ENCODE data around the gene RPL37.
"Not testable (repeated sequence)": the region's sequence is repeated elsewhere in the genome, so short reads cannot be mapped to it uniquely, and the experiment has no call there.

The RPL37 gene

GRCh38 chr5:40834849-40835787 is at the start of gene RPL37:
TSS of gene RPL37 (minus strand) at chr5:40835222. CDS start at chr5:40835185, 37 bp downstream.
- peak; percentile 96 to 99 for DNase-seq

GRCh38 chr5:40883051-40883450 is 48.0 kb upstream of the RPL37 start:
- not testable (repeated sequence) for DNase-seq

- DNase-seq = no peak
These were observed 47.3 kb upstream of the RPL37 start for GRCh38 chr5:40882291-40882690.

GRCh38 chr5:40879163-40879942 is 44.3 kb upstream of the RPL37 start:
- DNase-seq = peak; percentile 5 to 33

- DNase-seq = no peak
These were observed 42.5 kb upstream of the RPL37 start for GRCh38 chr5:40877371-40877988.

- DNase-seq = no peak
These were observed 40.9 kb upstream of the RPL37 start for GRCh38 chr5:40875958-40876357.

- DNase-seq = no peak
These were observed 38.4 kb upstream of the RPL37 start for GRCh38 chr5:40873286-40873880.

- DNase-seq = not testable (repeated sequence)
These were observed 37.2 kb upstream of the RPL37 start for GRCh38 chr5:40872253-40872652.

GRCh38 chr5:40871177-40871576 is 36.2 kb upstream of the RPL37 start:
- no peak for DNase-seq

GRCh38 chr5:40869384-40869783 is 34.4 kb upstream of the RPL37 start:
- no peak for DNase-seq

- DNase-seq = no peak
These were observed 31.8 kb upstream of the RPL37 start for GRCh38 chr5:40866844-40867243.

GRCh38 chr5:40865004-40865403 is 30.0 kb upstream of the RPL37 start:
- not testable (repeated sequence) for DNase-seq

- DNase-seq = no peak
These were observed 25.7 kb upstream of the RPL37 start for GRCh38 chr5:40860711-40861110.

GRCh38 chr5:40853632-40854192 is 18.7 kb upstream of the RPL37 start:
- no peak for DNase-seq

- no peak for DNase-seq
These were observed 12.5 kb upstream of the RPL37 start for GRCh38 chr5:40847525-40847924.

- no peak for DNase-seq
These were observed 11.3 kb upstream of the RPL37 start for GRCh38 chr5:40846371-40846770.

- DNase-seq = no peak
These were observed 9.5 kb upstream of the RPL37 start for GRCh38 chr5:40844565-40844964.

- no peak for DNase-seq
These were observed 7.3 kb upstream of the RPL37 start for GRCh38 chr5:40842351-40842750.

GRCh38 chr5:40841068-40841805 is 6.2 kb upstream of the RPL37 start, which contains the start of gene CARD6:
TSS of gene CARD6 (plus strand) at chr5:40841367. CDS start at chr5:40841383, 16 bp downstream.
- no peak for DNase-seq

- no peak for DNase-seq
These were observed 3.1 kb upstream of the RPL37 start for GRCh38 chr5:40838086-40838485.

GRCh38 chr5:40834391-40834848 is 602 bp downstream of the RPL37 start:
- peak; percentile 18 to 39 for DNase-seq
